NCI-H526 (cell line): Measurements from ENCODE around the gene DYTN.

Experiments used
- DNase-seq, 2 experiments: peaks; one replicate each; lab custom pipeline; 2025; lab: John Stamatoyannopoulos, UW

Gene DYTN

GRCh38 chr2:206698811-206699210 lies 19.4 kb downstream of the DYTN start:
- no peak for DNase-seq

DNA sequence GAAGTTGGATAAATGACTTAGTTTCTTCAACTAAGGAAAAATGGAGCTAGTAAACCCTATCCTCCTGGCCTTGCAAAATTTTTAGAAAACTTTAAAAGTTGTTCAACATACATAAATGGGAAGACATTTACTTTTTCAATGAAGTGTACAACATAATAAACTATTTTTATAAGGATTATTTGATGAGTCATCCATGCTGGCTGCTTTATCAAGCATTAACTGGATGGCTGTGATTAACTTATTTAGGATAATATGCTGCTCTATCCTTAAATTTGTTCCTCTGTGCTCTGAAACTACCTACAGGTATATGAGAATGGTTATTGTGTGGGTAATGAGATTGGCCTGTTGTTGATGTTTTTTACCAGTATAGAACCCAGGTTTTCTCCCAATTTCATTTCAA lies 21.3 kb downstream of the DYTN start:
- DNase-seq: no peak

GRCh38 chr2:206693399-206694137 lies 24.6 kb downstream of the DYTN start:
- DNase-seq: peak; percentile 63 to 71

DNA sequence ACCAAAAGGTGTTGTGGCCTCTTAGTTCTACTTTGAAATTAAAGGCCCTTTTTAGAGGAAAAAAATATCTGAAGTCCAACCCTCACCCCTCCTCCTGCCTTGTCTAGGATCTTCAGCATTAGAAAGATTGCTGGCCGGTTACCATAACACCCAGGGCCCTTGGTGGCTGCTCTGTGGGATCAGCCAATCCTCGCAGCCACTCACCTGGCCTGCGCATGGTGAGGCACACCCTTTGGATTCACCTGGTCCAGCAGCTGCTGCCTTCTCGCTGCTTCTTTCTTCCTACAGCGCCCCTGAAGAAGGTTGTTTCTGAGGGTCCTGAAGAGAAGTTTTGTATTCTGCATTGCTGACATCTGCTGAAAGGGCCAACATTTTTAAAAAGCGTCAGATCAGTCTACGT lies 25.2 kb downstream of the DYTN start:
- DNase-seq: peak in 1 of 2 experiments; percentile 4

GRCh38 chr2:206688990-206689389 lies 29.2 kb downstream of the DYTN start:
- DNase-seq: no peak

GRCh38 chr2:206688453-206688852 lies 29.7 kb downstream of the DYTN start:
- DNase-seq: no peak

GRCh38 chr2:206683546-206683945 lies 34.6 kb downstream of the DYTN start:
- DNase-seq: no peak

DNA sequence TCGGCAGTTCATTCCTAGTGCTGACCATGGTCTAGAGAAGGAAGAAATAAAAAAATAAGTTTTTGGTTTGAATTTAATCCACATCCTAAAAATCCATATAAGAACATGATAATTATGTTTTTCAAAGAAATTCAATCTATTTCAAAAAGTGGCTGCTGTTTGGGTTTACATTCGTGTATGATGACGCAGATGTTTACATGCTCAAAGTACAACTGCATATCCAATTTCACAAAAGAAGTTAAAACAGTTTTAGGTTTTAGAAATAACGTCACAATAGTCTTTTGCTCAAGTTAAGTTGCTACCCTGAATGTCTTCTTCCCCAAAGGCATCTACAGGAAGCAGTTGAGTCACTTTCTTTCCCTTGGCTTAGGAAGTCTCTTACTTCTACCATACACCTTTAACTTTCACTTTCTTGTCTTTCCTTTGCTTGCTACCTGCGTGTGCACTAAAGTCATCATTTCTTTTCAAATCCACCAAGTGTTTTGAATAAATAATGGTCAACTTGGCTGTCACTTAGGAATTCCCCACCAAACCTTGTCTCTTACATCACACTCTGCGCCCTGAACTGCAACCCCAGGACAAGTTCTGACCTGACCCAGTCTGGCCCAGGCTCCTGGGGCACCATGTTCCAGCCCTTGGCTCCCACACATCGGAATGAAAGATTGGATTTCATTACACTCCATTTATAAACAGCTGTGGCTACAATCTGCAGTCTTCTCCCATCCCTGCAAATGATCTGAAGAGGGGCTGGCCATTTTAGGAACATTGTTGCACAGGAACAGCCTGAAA lies 47.5 kb downstream of the DYTN start:
- no peak for DNase-seq

DNA sequence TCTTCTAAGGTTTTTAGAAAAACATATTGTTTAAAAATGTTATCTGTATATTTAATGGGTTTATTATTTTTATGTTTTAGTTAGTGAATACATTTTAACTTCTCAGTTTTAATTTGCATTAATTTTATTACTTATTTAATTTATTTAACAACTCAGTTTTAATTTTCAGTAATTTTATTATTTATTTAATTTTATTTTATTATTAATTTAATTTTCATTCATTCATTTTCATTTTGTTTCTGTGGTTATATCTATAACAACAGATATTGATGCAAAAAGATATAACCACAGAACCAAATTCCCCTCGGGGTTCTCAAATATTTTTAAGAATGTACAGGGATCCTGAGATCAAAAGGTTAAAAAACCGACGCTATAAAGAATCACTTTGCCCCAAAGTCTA lies 52.9 kb downstream of the DYTN start:
- no peak for DNase-seq

- no peak for DNase-seq
Observed at GRCh38 chr2:206657087-206657486, 61.1 kb downstream of the DYTN start.

DNA sequence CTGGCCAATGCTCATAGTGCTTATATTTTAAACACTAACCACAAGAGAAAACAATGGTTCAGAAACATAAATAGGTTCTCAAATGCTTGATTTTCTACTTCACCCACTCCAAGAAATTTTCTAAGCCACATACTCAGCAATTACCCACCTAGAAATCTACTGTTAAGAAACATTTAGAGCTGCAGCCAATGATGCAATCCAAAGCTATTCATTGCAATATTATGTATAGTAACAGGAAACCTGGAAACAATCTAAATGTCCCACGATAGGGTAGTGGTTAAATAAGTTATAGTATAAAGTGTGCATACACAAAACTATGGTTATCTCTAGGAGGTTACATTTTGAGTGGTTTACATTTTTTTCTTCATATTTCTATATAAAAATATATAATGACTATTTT lies 70.2 kb downstream of the DYTN start:
- no peak for DNase-seq

GRCh38 chr2:206642075-206643025 lies 75.8 kb downstream of the DYTN start, which contains the start of gene FAM237A:
TSS of gene FAM237A (plus strand) at chr2:206642487. CDS start at chr2:206644237, 1,750 bp downstream.
- DNase-seq: no peak

- DNase-seq: no peak
Observed at GRCh38 chr2:206641226-206641625, 77.0 kb downstream of the DYTN start.

DNA sequence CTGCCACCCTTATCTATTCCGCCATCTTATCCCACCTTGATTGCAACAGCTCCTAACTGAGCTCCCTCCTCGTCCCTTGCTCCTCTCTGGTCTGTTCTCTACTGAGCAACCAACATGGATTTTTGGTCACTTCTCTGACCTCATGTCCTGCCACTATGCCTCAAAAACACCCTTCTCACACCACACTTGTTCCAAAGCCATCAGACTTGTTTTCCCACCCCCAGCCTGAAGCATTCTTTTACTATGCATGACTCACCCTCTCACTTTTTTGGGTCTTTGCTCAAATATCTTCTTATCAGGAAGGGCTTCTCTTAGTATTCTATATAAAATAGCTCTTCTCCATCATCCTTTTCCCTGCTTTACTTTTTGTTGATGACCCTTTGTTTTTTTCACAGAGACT lies 78.6 kb downstream of the DYTN start:
- no peak for DNase-seq

DNA sequence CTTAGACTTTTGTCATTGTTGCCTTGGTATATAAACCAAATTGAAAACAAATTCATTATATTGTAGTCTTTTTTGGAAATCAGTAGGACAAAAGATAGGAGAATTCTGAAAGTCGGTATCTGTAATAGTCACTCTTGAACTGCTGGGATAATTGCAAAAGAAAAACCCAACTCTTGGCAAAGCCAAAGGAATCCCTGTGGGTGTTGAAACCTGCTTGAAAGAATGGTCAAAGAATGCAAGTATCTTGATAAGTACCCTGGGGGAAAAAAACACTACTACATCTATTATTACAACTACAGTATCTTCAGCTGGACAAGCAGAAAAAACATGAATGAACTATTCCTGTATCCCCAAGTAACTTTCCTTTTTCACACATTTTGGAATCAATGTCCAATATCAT lies 83.2 kb downstream of the DYTN start:
- DNase-seq: no peak

DNA sequence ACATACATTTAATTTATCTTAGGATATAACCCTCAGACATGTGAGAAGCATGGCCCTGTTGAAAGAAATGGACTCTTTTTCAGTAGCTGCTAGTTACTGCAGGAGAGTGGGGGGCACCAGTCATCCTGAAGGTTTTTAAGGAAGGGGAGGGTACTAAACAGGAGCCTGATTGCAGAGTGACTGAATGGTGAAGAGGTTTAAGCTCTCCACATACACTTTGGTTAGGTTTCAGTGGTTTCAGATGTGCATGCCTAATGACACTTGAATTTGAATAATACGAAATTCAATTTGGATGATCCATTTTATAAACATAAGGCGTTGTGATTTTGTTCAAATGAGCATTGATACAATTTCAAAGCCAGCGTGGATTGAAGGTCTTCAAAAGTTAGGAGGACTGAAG lies 86.9 kb downstream of the DYTN start:
- no peak for DNase-seq

DNA sequence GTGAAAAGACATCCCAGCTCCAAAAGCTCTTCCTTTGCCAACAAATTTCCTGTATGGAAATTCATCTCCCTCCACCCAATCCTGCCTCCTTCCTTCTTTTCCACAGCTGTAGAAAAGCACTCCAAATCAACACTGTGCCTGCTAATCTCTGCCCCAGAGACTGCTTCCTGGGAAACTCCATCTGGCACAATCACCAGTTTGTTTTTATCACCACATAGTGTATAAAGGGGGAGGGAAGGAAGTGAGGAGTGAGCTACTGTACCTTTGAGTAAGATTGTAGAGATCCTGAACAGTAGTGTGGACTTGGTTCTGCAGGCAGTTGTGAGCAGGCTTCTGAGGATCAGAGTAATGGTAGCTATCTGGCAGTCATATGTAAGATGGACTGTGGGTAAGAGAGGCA lies 90.6 kb downstream of the DYTN start:
- no peak for DNase-seq

- no peak for DNase-seq
Observed at GRCh38 chr2:206626108-206626507, 92.1 kb downstream of the DYTN start.

- peak in 1 of 2 experiments; percentile 14 for DNase-seq
Observed at GRCh38 chr2:206619011-206619410, 99.2 kb downstream of the DYTN start.

- DNase-seq: no peak
Observed at GRCh38 chr2:206616151-206616550, 102.0 kb downstream of the DYTN start.

DNA sequence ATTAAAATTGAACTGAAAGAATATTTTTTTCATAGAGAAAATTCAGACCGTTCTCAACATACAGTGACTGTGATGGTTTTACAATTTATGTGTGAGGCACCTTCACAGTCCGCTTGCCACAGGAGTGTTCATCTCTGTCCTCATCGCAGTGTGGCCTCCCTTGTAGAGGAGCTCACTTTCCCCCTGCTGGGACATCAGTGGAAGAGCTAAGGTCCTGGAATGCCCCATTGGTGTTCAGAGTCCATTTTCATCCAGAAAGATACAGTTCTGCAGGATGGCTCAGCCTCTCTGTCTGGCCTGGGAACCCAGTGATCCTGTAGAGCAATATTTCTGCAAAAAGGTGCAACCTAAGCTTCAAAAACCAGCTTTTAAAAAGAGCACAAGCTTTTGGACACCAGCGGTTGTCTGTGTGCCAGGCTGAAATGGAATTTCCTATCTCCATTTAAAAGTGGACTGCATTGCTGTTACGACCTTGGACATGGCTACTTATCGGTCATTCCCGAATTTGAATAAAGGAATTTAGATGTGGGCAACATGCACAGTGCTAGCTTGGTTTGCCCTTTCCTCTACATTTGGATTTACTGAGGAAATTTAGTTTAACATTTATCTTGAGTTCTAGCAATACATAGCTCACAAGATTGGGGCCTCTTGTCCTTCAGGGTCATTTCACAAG lies 102.6 kb downstream of the DYTN start:
- DNase-seq: no peak

DNA sequence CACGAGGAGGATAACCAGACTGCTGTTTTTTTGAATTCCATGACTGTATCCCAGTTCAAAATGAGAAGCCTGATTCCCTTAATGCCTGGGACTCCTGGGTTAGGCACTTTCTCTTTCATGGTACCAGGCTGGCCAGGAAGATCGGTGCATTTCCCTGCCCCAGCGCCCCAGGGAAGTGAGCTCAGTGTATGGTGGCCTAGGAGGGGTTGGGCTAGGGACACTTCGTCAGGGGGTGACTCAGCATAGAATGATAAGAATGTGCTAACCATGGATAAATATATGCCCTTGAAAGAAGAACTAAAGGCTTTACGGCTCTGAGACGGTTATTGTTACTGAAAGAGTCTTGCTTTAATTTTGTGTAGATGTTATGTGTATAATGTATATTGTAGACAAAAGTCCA lies 103.4 kb downstream of the DYTN start:
- no peak for DNase-seq
